NK-92 treated with Interleukin-12 subunit alpha and Interleukin-12 subunit beta, amount 100 ng/mL, for 24 hours (cell line): ENCODE data around the gene PPP1R12C.
"Not testable (repeated sequence)": the region's sequence is repeated elsewhere in the genome, so short reads cannot be mapped to it uniquely, and the experiment has no call there.

ENCODE experiments used
- DNase-seq: peaks from one replicate; lab custom pipeline; 2025; lab: John Stamatoyannopoulos, UW

Gene PPP1R12C

GRCh38 chr19:55076321-55076720 lies 41.1 kb downstream of the PPP1R12C start:
- no peak for DNase-seq

- no peak for DNase-seq
These were observed 42.0 kb downstream of the PPP1R12C start, which contains the start of gene EPS8L1 for GRCh38 chr19:55075371-55075998. Gene EPS8L1, plus strand, starts transcription at chr19:55075869. Its CDS starts 576 bp downstream, at chr19:55076445.

GRCh38 chr19:55071913-55072312 lies 45.5 kb downstream of the PPP1R12C start:
- no peak for DNase-seq

GRCh38 chr19:55071129-55071502 lies 46.3 kb downstream of the PPP1R12C start:
- DNase-seq: no peak

- DNase-seq: no peak
These were observed 46.8 kb downstream of the PPP1R12C start for GRCh38 chr19:55070466-55071128.

- DNase-seq: no peak
These were observed 47.6 kb downstream of the PPP1R12C start for GRCh38 chr19:55069865-55070197.

- DNase-seq: peak; percentile 16
These were observed 48.2 kb downstream of the PPP1R12C start for GRCh38 chr19:55068950-55069864.

GRCh38 chr19:55067869-55068268 lies 49.6 kb downstream of the PPP1R12C start:
- no peak for DNase-seq

- DNase-seq: no peak
These were observed 51.2 kb downstream of the PPP1R12C start for GRCh38 chr19:55066107-55066709.

- DNase-seq: not testable (repeated sequence)
These were observed 51.9 kb downstream of the PPP1R12C start for GRCh38 chr19:55065516-55065915.

GRCh38 chr19:55063492-55063843 lies 54.0 kb downstream of the PPP1R12C start:
- DNase-seq: no peak

- DNase-seq: peak; percentile 93
These were observed 54.5 kb downstream of the PPP1R12C start, which contains the start of gene RDH13 for GRCh38 chr19:55062735-55063491. Gene RDH13, minus strand, starts transcription at chr19:55063148. Its CDS starts 116 bp downstream, at chr19:55063032.

GRCh38 chr19:55060287-55060686 lies 57.1 kb downstream of the PPP1R12C start:
- DNase-seq: not testable (repeated sequence)

GRCh38 chr19:55058781-55059610 lies 58.4 kb downstream of the PPP1R12C start:
- DNase-seq: no peak

GRCh38 chr19:55056827-55057226 lies 60.6 kb downstream of the PPP1R12C start:
- DNase-seq: no peak

- DNase-seq: no peak
These were observed 63.7 kb downstream of the PPP1R12C start for GRCh38 chr19:55053735-55054134.

GRCh38 chr19:55050749-55051532 lies 66.5 kb downstream of the PPP1R12C start:
- no peak for DNase-seq

GRCh38 chr19:55048446-55048845 lies 69.0 kb downstream of the PPP1R12C start:
- no peak for DNase-seq

GRCh38 chr19:55047951-55048350 lies 69.5 kb downstream of the PPP1R12C start:
- no peak for DNase-seq
